Hepatocyte (in vitro differentiated cells): ENCODE measurements around the gene TECR.

Experiments
- CTCF ChIP-seq: fragments of 200-600 bp; sonication (generic); IDR thresholded peaks from 2 replicates; pipeline ENCODE4 v1.5.1; 2016; ENCODE audit warnings: antibody characterized with exemption, mild to moderate bottlenecking; ENCODE audit not compliant: poor library complexity
- EZH2phosphoT487 ChIP-seq: fragments of 200-600 bp; sonication (generic); IDR thresholded peaks from one replicate; pipeline ENCODE4 v1.6.1; 2018; ENCODE audit warnings: antibody characterized with exemption, mild to moderate bottlenecking, low read depth, moderate library complexity; ENCODE audit not compliant: unreplicated experiment, severe bottlenecking

GRCh38 chr19:14519245-14519859, 10.0 kb upstream of the TECR start:
- TF ChIP-seq CTCF: no peak
- no peak for TF ChIP-seq EZH2phosphoT487
